ENCODE data around the gene KCNJ4.
"Not testable (repeated sequence)": the region's sequence is repeated elsewhere in the genome, so short reads cannot be mapped to it uniquely, and the experiment has no call there.

- not testable (repeated sequence) for TF ChIP-seq CTCF (conservative IDR thresholded peaks at IDR 0.05; ENCODE audit: low read length); EZH2phosphoT487 (IDR thresholded peaks at IDR 0.05; ENCODE audit: borderline replicate concordance)
Observed at GRCh38 chr22:38396440-38397069, 58.4 kb downstream of the KCNJ4 start.
